G401.6 (cell line): Measurements from ENCODE around the gene RWDD1.

ENCODE experiments used
- FAIRE-seq: peaks from 2 replicates; lab custom pipeline; 2012; peaks lifted over from hg19 to GRCh38; lab: Jason Lieb, UNC

The RWDD1 gene

DNA sequence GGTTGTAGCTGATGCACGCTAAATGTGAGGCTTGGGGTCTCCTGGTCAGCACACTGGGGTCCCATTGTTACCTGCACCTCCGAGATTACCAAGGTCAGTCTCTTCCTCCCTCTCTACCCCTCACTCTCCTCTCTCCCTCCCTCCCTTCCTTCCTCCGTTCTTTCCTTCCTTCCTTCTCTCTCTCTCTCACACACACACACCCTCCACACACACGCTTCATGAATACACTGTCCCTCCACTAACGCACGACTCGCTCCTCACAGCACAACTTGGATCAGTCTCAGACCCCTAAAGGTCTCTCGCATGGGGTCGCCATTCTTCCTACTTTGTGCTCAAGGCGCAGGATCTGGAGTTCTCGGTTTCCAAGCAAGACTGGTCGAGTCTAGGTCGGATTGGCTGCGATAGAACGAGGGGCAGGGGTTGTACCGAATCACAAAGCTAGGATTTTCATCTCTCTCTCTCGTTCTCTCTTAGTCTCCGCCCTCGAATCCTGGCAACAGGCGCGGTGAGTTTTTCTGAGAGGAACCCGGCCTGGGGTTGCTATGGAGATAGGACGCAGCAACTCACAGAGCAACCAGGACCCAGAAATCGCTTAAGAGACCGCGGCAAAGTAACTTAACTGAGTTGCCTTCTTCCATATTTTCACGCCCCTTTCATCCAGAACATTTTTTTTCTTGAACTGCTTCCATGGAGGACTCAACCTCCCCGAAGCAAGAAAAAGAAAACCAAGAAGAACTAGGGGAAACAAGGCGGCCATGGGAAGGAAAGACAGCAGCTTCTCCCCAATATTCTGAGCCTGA lies 44.8 kb downstream of the RWDD1 start, which contains the start of gene RSPH4A:
RSPH4A (plus strand) TSS at position 543 of the 800 bp plus-strand sequence; CDS start at position 688, 145 bp downstream.
- FAIRE-seq, result peak; percentile 99

DNA sequence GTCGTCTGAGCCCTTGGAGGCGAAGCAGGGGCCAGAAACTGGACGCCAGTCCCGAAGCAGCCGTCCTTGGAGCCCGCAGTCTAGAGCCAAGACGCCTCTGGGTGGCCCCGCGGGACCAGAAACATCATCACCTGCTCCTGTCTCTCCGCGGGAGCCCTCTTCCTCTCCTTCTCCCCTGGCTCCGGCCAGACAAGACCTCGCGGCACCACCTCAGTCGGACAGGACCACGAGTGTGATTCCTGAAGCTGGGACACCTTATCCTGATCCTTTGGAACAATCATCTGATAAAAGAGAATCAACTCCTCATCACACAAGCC lies 45.4 kb downstream of the RWDD1 start:
- no peak for FAIRE-seq

- no peak for FAIRE-seq
These were observed 52.9 kb downstream of the RWDD1 start for GRCh38 chr6:116624036-116624805.

- no peak for FAIRE-seq
These were observed 54.6 kb downstream of the RWDD1 start for GRCh38 chr6:116625872-116626271.

GRCh38 chr6:116629563-116629981 lies 58.3 kb downstream of the RWDD1 start:
- FAIRE-seq, result no peak

DNA sequence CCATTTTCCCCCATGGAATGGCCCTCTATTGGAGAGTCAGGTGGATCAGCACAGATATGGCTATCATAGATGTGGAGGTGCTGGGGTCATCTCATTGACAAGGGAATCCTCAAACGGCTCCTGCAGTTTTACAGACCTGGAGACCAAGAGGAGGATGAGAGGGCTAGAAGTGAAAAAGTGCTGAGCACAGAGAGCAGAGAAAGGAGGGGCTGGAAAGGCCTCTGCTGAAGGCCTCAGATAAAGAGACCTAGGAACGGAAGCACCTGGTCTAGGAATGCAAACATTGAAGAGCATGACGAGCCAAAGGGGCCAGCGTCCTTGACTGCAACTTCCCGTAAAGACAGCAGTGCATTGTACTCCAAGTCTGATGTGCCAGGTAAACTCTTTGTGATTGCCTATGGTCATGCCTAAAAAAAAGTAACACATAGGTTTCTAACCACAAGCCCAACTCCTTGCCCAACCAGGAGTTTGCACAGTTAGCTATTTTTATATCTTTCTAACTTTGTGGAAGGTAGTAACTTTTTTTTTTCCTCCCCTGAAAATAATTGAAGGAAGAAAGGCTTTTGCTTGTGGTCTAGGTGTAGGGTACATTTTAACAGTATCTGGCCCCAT lies 60.2 kb downstream of the RWDD1 start:
- no peak for FAIRE-seq

- no peak for FAIRE-seq
These were observed 62.4 kb downstream of the RWDD1 start for GRCh38 chr6:116633685-116634084.
